ENCODE data around the gene AURKB. TPM values are rescaled to one million over a fixed set of nuclear protein-coding genes. Genes with fewer than 3 reads are reported as not detected.

Gene AURKB
- total and polyA plus RNA-seq, 2 of the 13 experiments (the other 11 are each of a cell fraction or from before 2014, with no cell fraction given), result 29.5 to 75.3 TPM

DNA sequence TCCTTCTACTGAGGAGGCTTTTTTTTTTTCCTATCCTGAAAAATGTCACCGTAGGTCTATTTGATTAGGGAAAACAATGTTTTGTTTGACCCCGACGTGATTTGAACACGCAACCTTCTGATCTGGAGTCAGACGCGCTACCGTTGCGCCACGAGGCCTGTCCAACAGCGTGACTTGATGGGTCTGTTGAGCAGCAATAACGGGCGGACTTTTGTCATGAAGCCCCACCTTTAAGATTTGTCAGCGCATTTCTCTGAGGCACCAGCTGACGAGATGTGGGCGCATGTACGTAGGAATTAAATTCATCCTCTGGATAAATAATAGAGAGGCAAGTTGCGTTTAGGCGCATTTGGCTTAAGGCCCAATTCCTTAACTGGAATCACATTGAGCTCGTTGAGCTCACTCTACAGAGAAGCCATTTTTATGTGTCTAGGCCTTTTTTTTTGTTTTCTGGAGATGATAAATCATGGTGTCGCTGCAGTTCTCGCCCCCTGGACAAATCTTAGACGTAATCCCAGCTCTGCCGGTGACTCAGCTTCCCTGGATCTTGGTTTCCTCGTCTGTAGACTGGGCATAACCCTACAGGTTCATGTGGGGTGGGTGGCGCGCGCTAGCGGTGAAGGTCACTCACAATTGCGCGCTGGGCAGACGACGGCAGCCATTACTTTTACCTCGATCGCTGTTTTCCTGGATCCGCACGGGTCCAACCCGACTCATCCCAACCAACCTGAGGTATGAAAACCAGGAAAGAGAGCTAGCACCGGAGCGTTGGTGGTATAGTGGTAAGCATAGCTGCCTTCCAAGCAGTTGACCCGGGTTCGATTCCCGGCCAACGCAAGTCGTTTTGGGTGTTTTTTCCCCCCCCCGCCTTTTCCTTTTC lies 10.6 kb upstream of the AURKB start (continued):
- TF ChIP-seq ZBTB38 (CRISPR knock-in tag; IDR thresholded peaks at IDR 0.05), result peak; percentile 54; the same call in 1 of the 2 replicates
- TF ChIP-seq ZFAT (CRISPR knock-in tag; conservative IDR thresholded peaks at IDR 0.05), result no peak
- no peak for TF ChIP-seq ZBTB34 (CRISPR knock-in tag; IDR thresholded peaks at IDR 0.05)
- no peak for TF ChIP-seq ZNF235 (CRISPR knock-in tag; IDR thresholded peaks at IDR 0.05; ENCODE audit: borderline replicate concordance)
- TF ChIP-seq ADNP (CRISPR knock-in tag; IDR thresholded peaks at IDR 0.05), result 0 out of 2 replicates have a peak, but pooled peaks have one; percentile 65
- no peak; the same call in 1 of the 2 replicates for TF ChIP-seq ZNF597 (CRISPR knock-in tag; IDR thresholded peaks at IDR 0.05)
- TF ChIP-seq MLLT10 (CRISPR knock-in tag; IDR thresholded peaks at IDR 0.05), result no peak
- TF ChIP-seq CBX1 (IDR thresholded peaks at IDR 0.05; ENCODE audit: low read depth), result no peak
- TF ChIP-seq, protein P1, sequence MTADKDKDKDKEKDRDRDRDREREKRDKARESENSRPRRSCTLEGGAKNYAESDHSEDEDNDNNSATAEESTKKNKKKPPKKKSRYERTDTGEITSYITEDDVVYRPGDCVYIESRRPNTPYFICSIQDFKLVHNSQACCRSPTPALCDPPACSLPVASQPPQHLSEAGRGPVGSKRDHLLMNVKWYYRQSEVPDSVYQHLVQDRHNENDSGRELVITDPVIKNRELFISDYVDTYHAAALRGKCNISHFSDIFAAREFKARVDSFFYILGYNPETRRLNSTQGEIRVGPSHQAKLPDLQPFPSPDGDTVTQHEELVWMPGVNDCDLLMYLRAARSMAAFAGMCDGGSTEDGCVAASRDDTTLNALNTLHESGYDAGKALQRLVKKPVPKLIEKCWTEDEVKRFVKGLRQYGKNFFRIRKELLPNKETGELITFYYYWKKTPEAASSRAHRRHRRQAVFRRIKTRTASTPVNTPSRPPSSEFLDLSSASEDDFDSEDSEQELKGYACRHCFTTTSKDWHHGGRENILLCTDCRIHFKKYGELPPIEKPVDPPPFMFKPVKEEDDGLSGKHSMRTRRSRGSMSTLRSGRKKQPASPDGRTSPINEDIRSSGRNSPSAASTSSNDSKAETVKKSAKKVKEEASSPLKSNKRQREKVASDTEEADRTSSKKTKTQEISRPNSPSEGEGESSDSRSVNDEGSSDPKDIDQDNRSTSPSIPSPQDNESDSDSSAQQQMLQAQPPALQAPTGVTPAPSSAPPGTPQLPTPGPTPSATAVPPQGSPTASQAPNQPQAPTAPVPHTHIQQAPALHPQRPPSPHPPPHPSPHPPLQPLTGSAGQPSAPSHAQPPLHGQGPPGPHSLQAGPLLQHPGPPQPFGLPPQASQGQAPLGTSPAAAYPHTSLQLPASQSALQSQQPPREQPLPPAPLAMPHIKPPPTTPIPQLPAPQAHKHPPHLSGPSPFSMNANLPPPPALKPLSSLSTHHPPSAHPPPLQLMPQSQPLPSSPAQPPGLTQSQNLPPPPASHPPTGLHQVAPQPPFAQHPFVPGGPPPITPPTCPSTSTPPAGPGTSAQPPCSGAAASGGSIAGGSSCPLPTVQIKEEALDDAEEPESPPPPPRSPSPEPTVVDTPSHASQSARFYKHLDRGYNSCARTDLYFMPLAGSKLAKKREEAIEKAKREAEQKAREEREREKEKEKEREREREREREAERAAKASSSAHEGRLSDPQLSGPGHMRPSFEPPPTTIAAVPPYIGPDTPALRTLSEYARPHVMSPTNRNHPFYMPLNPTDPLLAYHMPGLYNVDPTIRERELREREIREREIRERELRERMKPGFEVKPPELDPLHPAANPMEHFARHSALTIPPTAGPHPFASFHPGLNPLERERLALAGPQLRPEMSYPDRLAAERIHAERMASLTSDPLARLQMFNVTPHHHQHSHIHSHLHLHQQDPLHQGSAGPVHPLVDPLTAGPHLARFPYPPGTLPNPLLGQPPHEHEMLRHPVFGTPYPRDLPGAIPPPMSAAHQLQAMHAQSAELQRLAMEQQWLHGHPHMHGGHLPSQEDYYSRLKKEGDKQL (CRISPR knock-in tag; IDR thresholded peaks at IDR 0.05; ENCODE audit: low read depth), result no peak
- TF ChIP-seq PAWR (CRISPR knock-in tag; IDR thresholded peaks at IDR 0.05; ENCODE audit: borderline replicate concordance), result no peak
- TF ChIP-seq TEAD3 (CRISPR knock-in tag; optimal IDR thresholded peaks at IDR 0.05; ENCODE audit: borderline replicate concordance), result peak; percentile 54
- no peak for TF ChIP-seq CHD2 (IDR thresholded peaks at IDR 0.05; ENCODE audit: low read depth, low read length)
- no peak; the same call in 1 of the 2 replicates for TF ChIP-seq ZNF143 (CRISPR knock-in tag; IDR thresholded peaks at IDR 0.05)
- TF ChIP-seq ARHGAP35 (CRISPR knock-in tag; IDR thresholded peaks at IDR 0.05; ENCODE audit: borderline replicate concordance), result no peak
- no peak for TF ChIP-seq ZNF780A (CRISPR knock-in tag; IDR thresholded peaks at IDR 0.05)
- TF ChIP-seq NFYC (CRISPR knock-in tag; IDR thresholded peaks at IDR 0.05), result no peak
- TF ChIP-seq, protein P2, sequence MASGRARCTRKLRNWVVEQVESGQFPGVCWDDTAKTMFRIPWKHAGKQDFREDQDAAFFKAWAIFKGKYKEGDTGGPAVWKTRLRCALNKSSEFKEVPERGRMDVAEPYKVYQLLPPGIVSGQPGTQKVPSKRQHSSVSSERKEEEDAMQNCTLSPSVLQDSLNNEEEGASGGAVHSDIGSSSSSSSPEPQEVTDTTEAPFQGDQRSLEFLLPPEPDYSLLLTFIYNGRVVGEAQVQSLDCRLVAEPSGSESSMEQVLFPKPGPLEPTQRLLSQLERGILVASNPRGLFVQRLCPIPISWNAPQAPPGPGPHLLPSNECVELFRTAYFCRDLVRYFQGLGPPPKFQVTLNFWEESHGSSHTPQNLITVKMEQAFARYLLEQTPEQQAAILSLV (CRISPR knock-in tag; IDR thresholded peaks at IDR 0.05; ENCODE audit: borderline replicate concordance), result no peak; the same call in 1 of the 2 replicates
- no peak for TF ChIP-seq MZF1 (CRISPR knock-in tag; IDR thresholded peaks at IDR 0.05; ENCODE audit: borderline replicate concordance)
- TF ChIP-seq PPARG (CRISPR knock-in tag; conservative IDR thresholded peaks at IDR 0.05), result no peak
- no peak for TF ChIP-seq ZNF251 (CRISPR knock-in tag; IDR thresholded peaks at IDR 0.05)

All from HepG2 (cell line).